ENCODE measurements around the gene TSPAN11.

DNA sequence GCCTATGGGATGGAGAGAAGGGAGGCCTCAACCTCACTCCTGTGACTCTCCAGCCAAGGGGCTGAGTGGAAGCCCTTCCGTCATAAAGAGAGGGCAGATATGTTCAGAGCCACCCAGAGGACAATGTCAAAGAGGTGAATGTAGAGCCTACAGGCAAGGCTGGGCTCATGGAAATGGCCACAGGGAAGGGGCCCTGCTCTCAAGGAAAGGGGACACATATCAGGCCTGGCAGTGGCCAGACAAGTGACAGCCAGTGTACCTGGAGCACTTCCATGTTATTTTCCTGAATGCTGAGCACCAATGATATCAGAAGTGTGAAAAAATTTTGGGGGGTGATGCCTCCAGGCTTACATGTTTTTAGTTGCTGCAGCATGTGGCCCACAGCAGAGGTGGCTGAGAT lies 110.5 kb downstream of the TSPAN11 start:
- TF ChIP-seq, protein P1, sequence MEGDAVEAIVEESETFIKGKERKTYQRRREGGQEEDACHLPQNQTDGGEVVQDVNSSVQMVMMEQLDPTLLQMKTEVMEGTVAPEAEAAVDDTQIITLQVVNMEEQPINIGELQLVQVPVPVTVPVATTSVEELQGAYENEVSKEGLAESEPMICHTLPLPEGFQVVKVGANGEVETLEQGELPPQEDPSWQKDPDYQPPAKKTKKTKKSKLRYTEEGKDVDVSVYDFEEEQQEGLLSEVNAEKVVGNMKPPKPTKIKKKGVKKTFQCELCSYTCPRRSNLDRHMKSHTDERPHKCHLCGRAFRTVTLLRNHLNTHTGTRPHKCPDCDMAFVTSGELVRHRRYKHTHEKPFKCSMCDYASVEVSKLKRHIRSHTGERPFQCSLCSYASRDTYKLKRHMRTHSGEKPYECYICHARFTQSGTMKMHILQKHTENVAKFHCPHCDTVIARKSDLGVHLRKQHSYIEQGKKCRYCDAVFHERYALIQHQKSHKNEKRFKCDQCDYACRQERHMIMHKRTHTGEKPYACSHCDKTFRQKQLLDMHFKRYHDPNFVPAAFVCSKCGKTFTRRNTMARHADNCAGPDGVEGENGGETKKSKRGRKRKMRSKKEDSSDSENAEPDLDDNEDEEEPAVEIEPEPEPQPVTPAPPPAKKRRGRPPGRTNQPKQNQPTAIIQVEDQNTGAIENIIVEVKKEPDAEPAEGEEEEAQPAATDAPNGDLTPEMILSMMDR (IDR thresholded peaks at IDR 0.05), result no peak
- TF ChIP-seq POLR2AphosphoS5 (IDR thresholded peaks at IDR 0.05; ENCODE audit: low read depth, low read length), result no peak
- no peak for TF ChIP-seq SIN3A (IDR thresholded peaks at IDR 0.05; ENCODE audit: borderline replicate concordance, insufficient read depth, low read depth, low read length)
- TF ChIP-seq, protein P2, sequence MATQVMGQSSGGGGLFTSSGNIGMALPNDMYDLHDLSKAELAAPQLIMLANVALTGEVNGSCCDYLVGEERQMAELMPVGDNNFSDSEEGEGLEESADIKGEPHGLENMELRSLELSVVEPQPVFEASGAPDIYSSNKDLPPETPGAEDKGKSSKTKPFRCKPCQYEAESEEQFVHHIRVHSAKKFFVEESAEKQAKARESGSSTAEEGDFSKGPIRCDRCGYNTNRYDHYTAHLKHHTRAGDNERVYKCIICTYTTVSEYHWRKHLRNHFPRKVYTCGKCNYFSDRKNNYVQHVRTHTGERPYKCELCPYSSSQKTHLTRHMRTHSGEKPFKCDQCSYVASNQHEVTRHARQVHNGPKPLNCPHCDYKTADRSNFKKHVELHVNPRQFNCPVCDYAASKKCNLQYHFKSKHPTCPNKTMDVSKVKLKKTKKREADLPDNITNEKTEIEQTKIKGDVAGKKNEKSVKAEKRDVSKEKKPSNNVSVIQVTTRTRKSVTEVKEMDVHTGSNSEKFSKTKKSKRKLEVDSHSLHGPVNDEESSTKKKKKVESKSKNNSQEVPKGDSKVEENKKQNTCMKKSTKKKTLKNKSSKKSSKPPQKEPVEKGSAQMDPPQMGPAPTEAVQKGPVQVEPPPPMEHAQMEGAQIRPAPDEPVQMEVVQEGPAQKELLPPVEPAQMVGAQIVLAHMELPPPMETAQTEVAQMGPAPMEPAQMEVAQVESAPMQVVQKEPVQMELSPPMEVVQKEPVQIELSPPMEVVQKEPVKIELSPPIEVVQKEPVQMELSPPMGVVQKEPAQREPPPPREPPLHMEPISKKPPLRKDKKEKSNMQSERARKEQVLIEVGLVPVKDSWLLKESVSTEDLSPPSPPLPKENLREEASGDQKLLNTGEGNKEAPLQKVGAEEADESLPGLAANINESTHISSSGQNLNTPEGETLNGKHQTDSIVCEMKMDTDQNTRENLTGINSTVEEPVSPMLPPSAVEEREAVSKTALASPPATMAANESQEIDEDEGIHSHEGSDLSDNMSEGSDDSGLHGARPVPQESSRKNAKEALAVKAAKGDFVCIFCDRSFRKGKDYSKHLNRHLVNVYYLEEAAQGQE (IDR thresholded peaks at IDR 0.05; ENCODE audit: insufficient read depth in 1 of 2, low read depth in 2 of 2, low read length in 1 of 2), result no peak
- TF ChIP-seq TCF7L2 (IDR thresholded peaks at IDR 0.05; ENCODE audit: low read depth, low read length), result no peak
